ENCODE measurements around the gene UBN1.

Gene UBN1

DNA sequence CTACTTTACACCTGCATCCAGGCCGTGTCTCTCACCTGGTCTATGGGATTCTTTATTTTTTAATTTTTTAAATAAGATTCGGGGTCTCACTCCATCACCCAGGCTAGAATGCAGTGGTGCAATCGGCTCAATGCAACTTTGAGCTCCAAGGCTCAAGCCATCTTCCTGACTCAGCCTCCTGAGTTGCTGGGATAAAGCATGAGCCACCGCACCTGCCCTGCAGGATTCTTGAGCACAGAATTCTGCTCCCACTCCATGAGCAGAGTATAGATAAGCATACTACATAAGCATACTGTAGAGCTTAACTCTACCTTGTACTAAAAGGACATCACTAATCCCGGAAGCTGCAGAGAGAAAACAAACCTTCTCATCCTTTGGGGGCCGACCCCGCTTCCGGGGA lies 15.7 kb upstream of the UBN1 start:
- H3K27me3 ChIP-seq (ENCODE audit: insufficient read depth, low read length): no peaks in the 10 kb centered on the region
- H3K36me3 ChIP-seq (ENCODE audit: insufficient read depth, low read length): peaks cover 86% of the 10 kb centered on the region
- H3K9ac ChIP-seq (ENCODE audit: low read length): no peak overlapping the region
- H4K20me1 ChIP-seq (ENCODE audit: insufficient read depth, low read length): no peaks in the 10 kb centered on the region
- H3F3A ChIP-seq (ENCODE audit: insufficient read depth, low read length): no peaks in the 10 kb centered on the region
- H3K4me2 ChIP-seq (ENCODE audit: low read length): no peak overlapping the region
- TF ChIP-seq, protein P1, sequence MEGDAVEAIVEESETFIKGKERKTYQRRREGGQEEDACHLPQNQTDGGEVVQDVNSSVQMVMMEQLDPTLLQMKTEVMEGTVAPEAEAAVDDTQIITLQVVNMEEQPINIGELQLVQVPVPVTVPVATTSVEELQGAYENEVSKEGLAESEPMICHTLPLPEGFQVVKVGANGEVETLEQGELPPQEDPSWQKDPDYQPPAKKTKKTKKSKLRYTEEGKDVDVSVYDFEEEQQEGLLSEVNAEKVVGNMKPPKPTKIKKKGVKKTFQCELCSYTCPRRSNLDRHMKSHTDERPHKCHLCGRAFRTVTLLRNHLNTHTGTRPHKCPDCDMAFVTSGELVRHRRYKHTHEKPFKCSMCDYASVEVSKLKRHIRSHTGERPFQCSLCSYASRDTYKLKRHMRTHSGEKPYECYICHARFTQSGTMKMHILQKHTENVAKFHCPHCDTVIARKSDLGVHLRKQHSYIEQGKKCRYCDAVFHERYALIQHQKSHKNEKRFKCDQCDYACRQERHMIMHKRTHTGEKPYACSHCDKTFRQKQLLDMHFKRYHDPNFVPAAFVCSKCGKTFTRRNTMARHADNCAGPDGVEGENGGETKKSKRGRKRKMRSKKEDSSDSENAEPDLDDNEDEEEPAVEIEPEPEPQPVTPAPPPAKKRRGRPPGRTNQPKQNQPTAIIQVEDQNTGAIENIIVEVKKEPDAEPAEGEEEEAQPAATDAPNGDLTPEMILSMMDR (IDR thresholded peaks at IDR 0.05; ENCODE audit: low read length): no peak
- TF ChIP-seq EZH2 (IDR thresholded peaks at IDR 0.05; ENCODE audit: borderline replicate concordance, low read length): no peak
- no peak overlapping the region for H3K27ac ChIP-seq (ENCODE audit: low read depth, low read length, poor library complexity, severe bottlenecking)
- H3K9me2 ChIP-seq (ENCODE audit: low read depth, low read length): no peaks in the 10 kb centered on the region
- no peaks in the 10 kb centered on the region for H3K4me1 ChIP-seq (ENCODE audit: insufficient read depth, low read length, severe bottlenecking)
- no peaks in the 10 kb centered on the region for H3K79me2 ChIP-seq (ENCODE audit: insufficient read depth, low read length)
- no peak overlapping the region for H2AFZ ChIP-seq (ENCODE audit: low read length)
- H3K4me3 ChIP-seq (ENCODE audit: low read depth, low read length, poor library complexity, severe bottlenecking): no peak overlapping the region
- no peaks in the 10 kb centered on the region for H3K9me3 ChIP-seq (ENCODE audit: low read length)

DNA sequence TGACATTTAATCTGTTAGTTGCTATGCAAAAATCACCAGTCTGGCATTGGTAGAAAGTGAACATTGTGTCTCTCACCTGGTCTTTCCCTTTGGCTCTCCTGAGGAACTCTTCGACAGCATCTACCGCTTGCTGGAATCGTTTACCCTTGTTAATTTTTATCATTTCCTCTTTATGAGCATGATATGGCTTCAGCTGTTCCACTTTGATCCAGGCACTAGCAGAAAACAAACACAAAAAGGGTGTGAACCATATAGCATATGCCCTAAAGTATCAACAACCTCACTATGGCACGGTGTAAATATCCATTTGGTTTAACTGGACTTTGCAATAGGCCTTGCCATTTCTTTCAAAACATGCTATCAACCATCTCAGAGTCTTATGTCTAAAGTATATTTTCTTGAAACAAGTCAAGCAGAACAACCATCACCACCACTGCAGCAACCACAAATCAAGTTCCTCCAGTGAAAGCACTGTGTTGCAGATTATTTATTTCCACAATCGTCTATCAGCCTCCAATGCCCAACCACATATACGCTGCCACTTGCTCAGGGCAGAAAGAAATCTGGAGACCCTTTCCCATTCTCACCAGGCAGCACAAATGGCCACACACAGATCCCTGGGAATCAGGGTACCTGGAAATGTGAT lies 14.5 kb upstream of the UBN1 start:
- no peak overlapping the region for H2AFZ ChIP-seq (ENCODE audit: low read length)
- TF ChIP-seq, protein P1 (IDR thresholded peaks at IDR 0.05; ENCODE audit: low read length): no peak
- TF ChIP-seq EZH2 (IDR thresholded peaks at IDR 0.05; ENCODE audit: borderline replicate concordance, low read length): no peak
- no peak overlapping the region for H3K9ac ChIP-seq (ENCODE audit: low read length)
- H3K4me1 ChIP-seq (ENCODE audit: insufficient read depth, low read length, severe bottlenecking): no peaks in the 10 kb centered on the region
- H3K9me2 ChIP-seq (ENCODE audit: low read depth, low read length): no peaks in the 10 kb centered on the region
- H4K20me1 ChIP-seq (ENCODE audit: insufficient read depth, low read length): no peaks in the 10 kb centered on the region
- H3F3A ChIP-seq (ENCODE audit: insufficient read depth, low read length): no peaks in the 10 kb centered on the region
- H3K4me2 ChIP-seq (ENCODE audit: low read length): no peak overlapping the region
- peaks cover 86% of the 10 kb centered on the region for H3K36me3 ChIP-seq (ENCODE audit: insufficient read depth, low read length)
- no peaks in the 10 kb centered on the region for H3K27me3 ChIP-seq (ENCODE audit: insufficient read depth, low read length)
- no peak overlapping the region for H3K4me3 ChIP-seq (ENCODE audit: low read depth, low read length, poor library complexity, severe bottlenecking)
- no peaks in the 10 kb centered on the region for H3K79me2 ChIP-seq (ENCODE audit: insufficient read depth, low read length)
- no peaks in the 10 kb centered on the region for H3K9me3 ChIP-seq (ENCODE audit: low read length)
- H3K27ac ChIP-seq (ENCODE audit: low read depth, low read length, poor library complexity, severe bottlenecking): no peak overlapping the region

DNA sequence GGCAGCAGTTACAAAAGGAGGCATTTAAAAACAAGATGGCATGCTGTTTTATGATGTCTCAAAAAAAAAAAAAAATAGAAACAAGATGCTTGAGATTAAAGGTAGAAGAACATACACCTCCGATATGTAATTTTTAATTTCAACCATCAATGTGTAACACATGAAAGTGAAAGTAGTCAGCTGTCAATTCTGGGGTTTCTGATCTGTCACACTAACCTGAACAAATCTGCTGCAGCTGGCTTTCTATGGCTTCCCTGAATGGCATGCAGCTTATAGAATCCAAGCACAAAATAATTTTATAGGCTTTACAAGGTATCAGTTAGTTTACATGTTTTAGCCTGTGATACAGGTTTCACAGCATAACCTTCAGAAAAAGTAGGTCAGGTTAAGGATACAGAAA lies 13.7 kb upstream of the UBN1 start:
- Histone ChIP-seq H3K9me3 (ENCODE audit: low read length) (no peaks in the 10 kb centered on the region), H4K20me1 (ENCODE audit: insufficient read depth, low read length) (no peaks in the 10 kb centered on the region), H3K79me2 (ENCODE audit: insufficient read depth, low read length) (no peaks in the 10 kb centered on the region), H3K4me1 (ENCODE audit: insufficient read depth, low read length, severe bottlenecking) (no peaks in the 10 kb centered on the region), H3K27me3 (ENCODE audit: insufficient read depth, low read length) (no peaks in the 10 kb centered on the region), H3K36me3 (ENCODE audit: insufficient read depth, low read length) (peaks cover 88% of the 10 kb centered on the region), H3K4me2 (ENCODE audit: low read length) (no peak overlapping the region), H3K4me3 (ENCODE audit: low read depth, low read length, poor library complexity, severe bottlenecking) (no peak overlapping the region), H3K27ac (ENCODE audit: low read depth, low read length, poor library complexity, severe bottlenecking) (no peak overlapping the region), H3K9ac (ENCODE audit: low read length) (no peak overlapping the region), H2AFZ (ENCODE audit: low read length) (no peak overlapping the region), H3K9me2 (ENCODE audit: low read depth, low read length) (no peaks in the 10 kb centered on the region), H3F3A (ENCODE audit: insufficient read depth, low read length) (no peaks in the 10 kb centered on the region)
- TF ChIP-seq, protein P1 (IDR thresholded peaks at IDR 0.05; ENCODE audit: low read length): no peak
- no peak for TF ChIP-seq EZH2 (IDR thresholded peaks at IDR 0.05; ENCODE audit: borderline replicate concordance, low read length)

All from OCI-LY1 (cell line).